ENCODE measurements around the gene CPN1. TPM values are rescaled to one million over a fixed set of nuclear protein-coding genes. Genes with fewer than 3 reads are reported as not detected.
"Not testable (repeated sequence)": the region's sequence is repeated elsewhere in the genome, so short reads cannot be mapped to it uniquely, and the experiment has no call there.

Gene CPN1
- total RNA-seq, 1 experiment from 2014 or later: 24.9 TPM

DNA sequence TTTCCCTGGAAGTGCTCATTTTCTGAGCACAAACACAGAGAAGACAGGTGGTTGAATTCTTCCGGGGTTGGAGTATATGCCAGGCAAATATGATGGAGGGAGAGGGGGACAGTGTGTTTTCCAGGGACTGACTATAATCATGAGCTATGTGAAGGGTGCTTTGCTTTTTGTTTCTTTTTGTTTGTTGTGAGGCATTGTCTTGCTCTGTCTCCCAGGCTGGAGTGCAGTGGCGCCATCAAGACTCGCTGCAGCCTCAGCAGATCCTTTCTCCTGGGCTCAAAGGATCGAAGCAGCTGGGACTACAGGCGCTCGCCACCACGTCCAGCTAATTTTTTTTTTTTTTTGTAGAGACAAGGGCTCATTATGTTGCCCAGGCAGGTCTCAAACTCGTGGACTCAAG is 47.3 kb upstream of the CPN1 start:
- intact Hi-C loops (cut with micrococcal nuclease; ENCODE audit: unreplicated experiment): no loop called here
- no peak for TF ChIP-seq CTCF (IDR thresholded peaks at IDR 0.05; ENCODE audit: insufficient read depth in 1 of 2, low read depth in 1 of 2, low read length in 1 of 2, severe bottlenecking in 1 of 2, unreplicated experiment in 1 of 2)
- Mint-ChIP-seq H3K27me3 (ENCODE audit: insufficient read depth, unreplicated experiment) (no peaks in the 10 kb centered on the region), H3K27ac (ENCODE audit: unreplicated experiment) (no peak overlapping the region), H3K36me3 (ENCODE audit: insufficient read depth, unreplicated experiment) (no peaks in the 10 kb centered on the region), H3K9me3 (ENCODE audit: unreplicated experiment) (peaks cover 6% of the 10 kb centered on the region), H3K4me1 (ENCODE audit: low read depth, unreplicated experiment) (no peaks in the 10 kb centered on the region), H3K4me3 (ENCODE audit: unreplicated experiment) (no peak overlapping the region)
- BruUV-seq (replicated peaks): no TSS peak
- ChIA-PET CTCF (no interaction called here), POLR2A (no interaction called here)
- Histone ChIP-seq H3K4me3 (ENCODE audit: low read depth, low read length) (no peak overlapping the region), H3K9me3 (peaks cover 3% of the 10 kb centered on the region; the same call in 1 of the 2 replicates), H3K36me3 (ENCODE audit: control insufficient read depth, insufficient read depth, low read length) (no peaks in the 10 kb centered on the region), H3K27me3 (replicated peaks; ENCODE audit: control insufficient read depth, insufficient read depth, low read length) (no peaks in the 10 kb centered on the region), H3K4me1 (no peaks in the 10 kb centered on the region)
- DNase-seq: no peak

GRCh38 chr10:100125335-100125734 is 43.7 kb upstream of the CPN1 start:
- H3K9me3 ChIP-seq; H3K36me3 Mint-ChIP-seq (ENCODE audit: insufficient read depth, unreplicated experiment); H3K27me3 ChIP-seq (replicated peaks; ENCODE audit: control insufficient read depth, insufficient read depth, low read length); H3K9me3 Mint-ChIP-seq (ENCODE audit: unreplicated experiment); H3K27me3 Mint-ChIP-seq (ENCODE audit: insufficient read depth, unreplicated experiment); DNase-seq; POLR2A ChIA-PET; H3K36me3 ChIP-seq (ENCODE audit: control insufficient read depth, insufficient read depth, low read length); H3K4me3 ChIP-seq (ENCODE audit: low read depth, low read length); H3K4me3 Mint-ChIP-seq (ENCODE audit: unreplicated experiment); intact Hi-C loops (cut with micrococcal nuclease; ENCODE audit: unreplicated experiment); CTCF ChIA-PET; H3K27ac Mint-ChIP-seq (ENCODE audit: unreplicated experiment); H3K4me1 Mint-ChIP-seq (ENCODE audit: low read depth, unreplicated experiment); H3K4me1 ChIP-seq; BruUV-seq (replicated peaks): not testable (repeated sequence)

- no peak overlapping the region for H3K27ac Mint-ChIP-seq (ENCODE audit: unreplicated experiment)
- ChIA-PET CTCF (no interaction called here), POLR2A (no interaction called here)
- no peak overlapping the region for H3K4me3 ChIP-seq (ENCODE audit: low read depth, low read length)
- H3K27me3 ChIP-seq (replicated peaks; ENCODE audit: control insufficient read depth, insufficient read depth, low read length): no peaks in the 10 kb centered on the region
- peaks cover 1% of the 10 kb centered on the region for H3K36me3 Mint-ChIP-seq (ENCODE audit: insufficient read depth, unreplicated experiment)
- DNase-seq: no peak
- H3K4me3 Mint-ChIP-seq (ENCODE audit: unreplicated experiment): no peak overlapping the region
- H3K4me1 Mint-ChIP-seq (ENCODE audit: low read depth, unreplicated experiment): no peaks in the 10 kb centered on the region
- H3K9me3 ChIP-seq: no peaks in the 10 kb centered on the region
- H3K36me3 ChIP-seq (ENCODE audit: control insufficient read depth, insufficient read depth, low read length): no peaks in the 10 kb centered on the region
- no TSS peak for BruUV-seq (replicated peaks)
- H3K4me1 ChIP-seq: no peaks in the 10 kb centered on the region
- H3K9me3 Mint-ChIP-seq (ENCODE audit: unreplicated experiment): no peaks in the 10 kb centered on the region
- intact Hi-C loops (cut with micrococcal nuclease; ENCODE audit: unreplicated experiment): no loop called here
- TF ChIP-seq CTCF (IDR thresholded peaks at IDR 0.05; ENCODE audit: insufficient read depth in 1 of 2, low read depth in 1 of 2, low read length in 1 of 2, severe bottlenecking in 1 of 2, unreplicated experiment in 1 of 2): no peak
- peaks cover 5% of the 10 kb centered on the region for H3K27me3 Mint-ChIP-seq (ENCODE audit: insufficient read depth, unreplicated experiment)
Measured at GRCh38 chr10:100124097-100124496, 42.4 kb upstream of the CPN1 start.

- no peaks in the 10 kb centered on the region for H3K27me3 ChIP-seq (replicated peaks; ENCODE audit: control insufficient read depth, insufficient read depth, low read length)
- POLR2A ChIA-PET: no interaction called here
Measured at GRCh38 chr10:100122780-100123179, 41.1 kb upstream of the CPN1 start.

More at GRCh38 chr10:100122780-100123179, 41.1 kb upstream of the CPN1 start:
- no TSS peak for BruUV-seq (replicated peaks)
- Histone ChIP-seq H3K36me3 (ENCODE audit: control insufficient read depth, insufficient read depth, low read length) (no peaks in the 10 kb centered on the region), H3K9me3 (no peaks in the 10 kb centered on the region), H3K4me3 (ENCODE audit: low read depth, low read length) (no peak overlapping the region), H3K4me1 (no peaks in the 10 kb centered on the region)
- CTCF ChIA-PET: no interaction called here
- peaks cover 5% of the 10 kb centered on the region for H3K27me3 Mint-ChIP-seq (ENCODE audit: insufficient read depth, unreplicated experiment)
- no peak for TF ChIP-seq CTCF (IDR thresholded peaks at IDR 0.05; ENCODE audit: insufficient read depth in 1 of 2, low read depth in 1 of 2, low read length in 1 of 2, severe bottlenecking in 1 of 2, unreplicated experiment in 1 of 2)
- H3K27ac Mint-ChIP-seq (ENCODE audit: unreplicated experiment): no peak overlapping the region
- no peak overlapping the region for H3K4me3 Mint-ChIP-seq (ENCODE audit: unreplicated experiment)
- no peaks in the 10 kb centered on the region for H3K4me1 Mint-ChIP-seq (ENCODE audit: low read depth, unreplicated experiment)
- intact Hi-C loops (cut with micrococcal nuclease; ENCODE audit: unreplicated experiment): no loop called here
- peaks cover 6% of the 10 kb centered on the region for H3K36me3 Mint-ChIP-seq (ENCODE audit: insufficient read depth, unreplicated experiment)
- no peaks in the 10 kb centered on the region for H3K9me3 Mint-ChIP-seq (ENCODE audit: unreplicated experiment)
- no peak for DNase-seq

Measured in Caco-2 (cell line).